HG03025 (cell line): ENCODE results near the gene OXSR1.
"Not testable (repeated sequence)": the region's sequence is repeated elsewhere in the genome, so short reads cannot be mapped to it uniquely, and the experiment has no call there.

Experiments used
- ATAC-seq: cut with Tn5 transposase; IDR thresholded peaks from one replicate; pipeline ENCODE4 v1.9.1; 2021; ENCODE audit warnings: mild to moderate bottlenecking, moderate library complexity; ENCODE audit not compliant: unreplicated experiment, low FRiP score

OXSR1 gene

DNA sequence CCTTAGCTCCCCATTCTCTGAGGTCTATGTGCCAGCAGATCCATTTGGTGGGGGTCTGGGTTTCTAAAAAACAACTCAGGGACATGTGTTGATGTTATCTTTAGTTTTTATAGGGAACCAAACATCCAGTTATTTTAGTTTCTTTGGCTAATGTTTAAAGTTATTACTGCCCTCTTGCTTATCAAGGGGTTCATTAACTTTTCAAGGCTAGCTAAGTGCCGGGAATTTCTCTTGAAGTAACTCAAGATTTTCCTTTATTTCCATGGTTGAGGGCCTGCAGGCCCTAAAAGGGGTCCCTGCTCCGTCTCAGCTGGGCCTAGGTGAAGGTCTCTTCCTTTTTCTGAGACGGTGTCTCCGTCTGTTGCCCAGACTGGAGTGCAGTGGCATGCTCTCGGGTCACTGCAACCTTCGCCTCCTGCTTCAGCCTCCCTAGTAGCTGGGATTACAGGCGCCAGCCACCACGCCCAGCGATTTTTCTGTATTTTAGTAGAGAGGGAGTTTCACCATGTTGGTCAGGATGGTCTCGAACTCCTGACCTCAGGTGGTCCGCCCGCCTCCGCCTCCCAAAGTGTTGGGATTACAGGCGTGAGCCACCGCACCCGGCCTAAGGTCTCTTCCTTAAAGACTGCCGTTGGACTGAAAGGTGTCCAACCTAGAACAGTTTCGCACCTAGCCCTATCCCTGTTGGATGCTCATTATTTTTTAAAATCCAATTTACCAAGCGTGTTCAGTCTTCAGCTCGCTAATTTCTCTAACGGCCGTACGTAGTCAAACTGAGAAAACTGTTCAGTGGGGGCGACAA is 1.3 kb upstream of the OXSR1 start:
- no peak for ATAC-seq

- ATAC-seq: peak; percentile 21
These were observed 740 bp upstream of the OXSR1 start for GRCh38 chr3:38164643-38164951.

DNA sequence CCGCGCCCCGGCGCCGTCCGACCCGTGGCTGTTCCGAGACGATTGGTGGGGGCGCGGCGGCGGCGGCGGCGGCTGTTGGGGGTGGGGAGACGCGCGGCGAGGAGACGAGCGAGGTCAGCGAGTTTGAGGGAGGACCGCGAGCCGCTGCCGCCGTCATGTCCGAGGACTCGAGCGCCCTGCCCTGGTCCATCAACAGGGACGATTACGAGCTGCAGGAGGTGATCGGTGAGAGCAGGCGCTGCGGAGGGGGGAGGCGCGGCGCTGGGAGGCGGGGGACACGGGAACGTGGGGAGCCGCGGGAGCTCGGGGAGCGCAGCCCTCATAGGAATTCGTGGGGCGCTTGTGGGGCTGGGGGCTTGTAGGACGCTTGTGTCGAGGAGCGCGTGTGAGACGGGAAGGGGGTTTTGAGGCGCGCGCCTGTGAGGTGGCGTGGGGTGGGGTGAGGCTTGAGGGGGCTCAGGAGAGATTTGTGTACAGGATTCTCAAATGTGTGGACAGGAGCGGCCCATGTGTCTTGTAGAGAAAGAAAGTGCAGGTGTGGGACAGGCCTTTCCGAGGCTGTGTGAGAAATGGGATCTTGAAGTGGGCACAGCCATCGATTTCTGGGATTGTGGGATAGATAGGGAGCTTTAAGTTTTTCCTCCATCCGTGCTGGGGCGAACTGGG is 518 bp downstream of the OXSR1 start:
- ATAC-seq: peak; percentile 11

- ATAC-seq: no peak
These were observed 2.3 kb downstream of the OXSR1 start for GRCh38 chr3:38167591-38167990.

- ATAC-seq: no peak
These were observed 3.1 kb downstream of the OXSR1 start for GRCh38 chr3:38168151-38169026.

- ATAC-seq: no peak
These were observed 3.6 kb downstream of the OXSR1 start for GRCh38 chr3:38169027-38169317.

DNA sequence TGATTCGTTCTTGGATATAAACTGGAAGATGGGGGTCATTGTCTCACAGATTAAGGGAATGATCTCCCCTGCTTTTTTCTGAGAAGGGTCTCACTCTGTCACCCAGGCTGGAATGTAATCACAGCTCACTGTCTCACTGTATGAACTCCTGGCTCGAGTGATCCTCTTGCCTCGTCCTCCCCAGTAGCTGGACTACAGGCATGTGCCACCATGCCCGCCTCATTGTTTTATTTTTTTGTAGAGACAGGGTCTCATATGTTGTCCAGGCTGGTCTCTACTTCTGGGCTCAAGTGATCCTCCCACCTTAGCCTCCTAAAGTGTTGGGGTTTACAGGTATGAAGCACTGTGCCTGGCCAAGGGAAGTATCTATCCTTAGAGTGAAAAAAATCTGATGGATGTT is 5.4 kb downstream of the OXSR1 start:
- no peak for ATAC-seq

DNA sequence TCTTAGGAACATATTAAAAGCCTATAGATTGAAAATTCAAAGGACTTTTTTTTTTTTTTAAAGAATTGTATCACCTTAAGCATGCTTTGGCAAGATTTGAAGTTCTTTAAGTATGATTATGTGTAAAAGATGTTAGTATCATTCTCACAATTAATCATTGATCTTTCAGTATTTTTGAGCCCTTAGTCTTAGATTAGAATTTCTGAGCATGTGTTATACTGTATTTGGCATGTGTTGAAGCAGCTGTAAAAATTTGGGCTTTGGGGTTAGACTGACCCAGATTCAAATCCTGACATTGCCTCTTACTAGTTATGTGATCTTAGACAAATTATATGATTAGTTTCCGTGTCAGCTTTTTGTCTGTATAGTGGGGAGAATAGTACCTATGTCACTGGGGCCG is 6.3 kb downstream of the OXSR1 start:
- ATAC-seq: no peak

DNA sequence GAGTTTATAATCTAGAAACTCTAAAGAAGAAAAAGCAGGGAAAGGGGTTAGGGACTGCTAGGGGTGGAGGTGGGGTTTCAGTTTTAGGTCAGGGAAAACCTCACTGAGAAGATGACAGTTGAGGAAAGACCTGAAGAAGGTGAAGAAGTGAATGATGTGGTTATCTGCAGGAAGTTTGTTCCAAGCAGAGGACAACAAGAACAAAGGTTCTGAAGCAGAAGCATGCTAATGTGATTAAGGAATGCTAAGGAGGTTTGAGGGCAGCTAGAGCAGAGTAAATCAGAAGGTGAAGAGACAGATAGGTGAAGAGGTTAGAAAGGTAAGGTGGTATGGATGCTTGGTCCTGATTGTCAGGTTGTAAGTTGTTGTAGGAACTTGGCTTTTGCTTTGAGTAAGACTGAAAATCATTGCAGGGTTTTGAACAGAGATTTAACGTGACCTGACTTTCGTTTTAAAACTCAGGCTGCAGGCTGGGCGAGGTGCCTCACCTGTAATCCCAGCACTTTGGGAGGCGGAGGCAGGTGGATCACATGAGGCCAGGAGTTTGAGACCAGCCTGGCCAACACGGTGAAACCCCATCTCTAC is 8.6 kb downstream of the OXSR1 start:
- no peak for ATAC-seq

DNA sequence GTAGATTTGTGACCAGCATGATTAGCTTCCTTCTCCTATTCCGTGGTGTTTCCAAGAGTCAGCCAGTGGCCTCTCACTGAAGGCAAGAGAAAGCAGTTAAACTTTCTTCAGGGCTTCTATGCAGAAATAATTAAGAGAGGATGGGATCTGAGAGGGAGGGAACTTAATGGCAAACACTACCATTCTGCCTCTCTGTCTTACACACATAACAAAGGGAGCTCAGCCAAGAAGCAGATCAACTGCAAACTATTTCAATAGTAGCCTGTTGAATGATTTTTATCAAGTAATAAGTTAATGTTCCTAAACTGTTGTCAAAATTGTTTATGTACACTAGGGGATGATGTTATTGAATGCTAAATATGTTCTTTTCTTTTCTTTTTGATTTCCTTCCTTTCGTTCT is 11.8 kb downstream of the OXSR1 start:
- no peak for ATAC-seq

DNA sequence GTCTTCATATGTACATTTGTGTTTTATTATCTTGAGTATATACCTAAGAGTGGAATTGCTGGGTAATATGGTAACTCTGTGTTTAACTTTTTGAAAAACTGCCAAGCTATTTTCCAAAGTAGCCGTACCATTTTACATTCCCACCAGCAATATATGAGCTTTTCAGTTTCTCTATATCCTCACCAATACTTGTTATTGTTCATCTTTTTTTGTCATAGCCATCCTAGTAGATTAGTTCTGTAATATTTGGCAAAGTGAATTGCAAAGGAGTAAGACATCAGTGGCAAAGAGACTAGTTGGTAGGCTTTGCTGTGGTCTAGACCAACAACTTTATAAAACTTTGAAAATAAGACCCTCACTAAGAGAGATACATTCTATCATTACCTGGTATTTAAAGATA is 21.4 kb downstream of the OXSR1 start:
- ATAC-seq: no peak

- no peak for ATAC-seq
These were observed 25.1 kb downstream of the OXSR1 start for GRCh38 chr3:38190481-38190881.

- not testable (repeated sequence) for ATAC-seq
These were observed 37.6 kb downstream of the OXSR1 start for GRCh38 chr3:38202931-38203330.

DNA sequence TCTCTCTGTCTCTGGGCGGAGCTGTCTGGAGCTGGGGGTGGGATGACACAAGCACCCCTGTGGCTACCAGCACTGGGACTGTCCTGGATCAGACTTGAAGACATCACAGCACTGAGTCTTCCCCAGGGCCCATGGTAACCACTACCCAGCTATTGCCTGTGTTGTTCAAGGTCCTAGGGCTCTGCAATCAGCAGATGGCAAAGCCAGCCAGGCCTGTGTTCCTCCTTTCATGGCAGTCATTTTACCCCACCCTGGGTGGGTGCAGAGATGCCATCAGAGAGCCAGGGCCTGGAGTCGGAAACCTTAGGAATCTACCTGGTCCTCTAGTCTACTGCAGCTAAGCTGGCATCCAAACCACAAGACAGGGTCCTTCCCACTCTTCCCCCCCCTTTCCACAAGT is 38.4 kb downstream of the OXSR1 start:
- ATAC-seq: no peak

GRCh38 chr3:38204599-38205471 is 39.5 kb downstream of the OXSR1 start:
- no peak for ATAC-seq

DNA sequence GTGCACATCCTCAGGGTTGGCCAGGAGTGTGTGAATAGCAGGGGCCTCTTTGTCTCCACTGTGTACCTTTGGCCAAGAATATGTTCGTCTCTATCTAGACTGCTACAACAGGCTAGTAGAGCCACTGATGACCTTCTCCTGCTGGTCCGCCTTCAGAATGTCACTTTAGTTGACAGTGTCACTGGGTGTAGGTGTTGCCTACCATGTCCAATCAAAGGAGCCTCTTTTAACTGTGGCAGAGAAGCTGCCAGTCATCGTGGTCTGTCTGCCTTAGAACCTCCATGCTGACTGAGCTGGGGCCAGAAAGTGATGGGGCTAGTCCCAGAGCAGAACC is 40.1 kb downstream of the OXSR1 start:
- no peak for ATAC-seq

GRCh38 chr3:38207254-38208003 is 42.1 kb downstream of the OXSR1 start:
- ATAC-seq: no peak

- no peak for ATAC-seq
These were observed 44.9 kb downstream of the OXSR1 start for GRCh38 chr3:38210141-38210757.

GRCh38 chr3:38212141-38212540 is 46.8 kb downstream of the OXSR1 start:
- no peak for ATAC-seq
